BE2C (cell line): Measurements from ENCODE around the gene ATP8B1.

Source experiments
- DNase-seq: peaks from one replicate; pipeline ENCODE4 v3.0.0-alpha.2; 2020
- H3K27me3 ChIP-seq: fragments of 250-450 bp; sonication (Bioruptor Pico); 2 replicates; pipeline ENCODE4 v1.5.1; 2020; ENCODE audit warnings: mild to moderate bottlenecking
- H3K36me3 ChIP-seq: fragments of 250-450 bp; sonication (Bioruptor Pico); 2 replicates; pipeline ENCODE4 v1.5.1; 2020; ENCODE audit warnings: mild to moderate bottlenecking
- H3K4me1 ChIP-seq: fragments of 250-450 bp; sonication (Bioruptor Pico); 2 replicates; pipeline ENCODE4 v1.5.1; 2020
- H3K4me3 ChIP-seq: 2 replicates; pipeline ENCODE4 v1.5.1; 2011; ENCODE audit warnings: low read depth, low read length
- H3K9me3 ChIP-seq: fragments of 250-450 bp; sonication (Bioruptor Pico); 2 replicates; pipeline ENCODE4 v1.5.1; 2020
- CTCF ChIP-seq: IDR thresholded peaks from 2 replicates; pipeline ENCODE4 v1.5.1; 2012; ENCODE audit warnings: mild to moderate bottlenecking, low read depth, low read length

The ATP8B1 gene

GRCh38 chr18:57805117-57805516 is 2.0 kb upstream of the ATP8B1 start:
- TF ChIP-seq CTCF: no peak
- Histone ChIP-seq H3K4me3 (no peak overlapping the region), H3K9me3 (no peaks in the 10 kb centered on the region), H3K27me3 (peaks cover 36% of the 10 kb centered on the region), H3K36me3 (no peaks in the 10 kb centered on the region), H3K4me1 (no peaks in the 10 kb centered on the region)
- no peak for DNase-seq

GRCh38 chr18:57804557-57804956 is 1.4 kb upstream of the ATP8B1 start:
- DNase-seq: no peak
- no peaks in the 10 kb centered on the region for H3K4me1 ChIP-seq
- no peak for TF ChIP-seq CTCF
- no peaks in the 10 kb centered on the region for H3K36me3 ChIP-seq
- H3K27me3 ChIP-seq: peaks cover 36% of the 10 kb centered on the region
- no peak overlapping the region for H3K4me3 ChIP-seq
- H3K9me3 ChIP-seq: no peaks in the 10 kb centered on the region

- TF ChIP-seq CTCF: no peak
- Histone ChIP-seq H3K27me3 (peaks cover 36% of the 10 kb centered on the region), H3K4me1 (no peaks in the 10 kb centered on the region), H3K4me3 (no peak overlapping the region), H3K9me3 (no peaks in the 10 kb centered on the region), H3K36me3 (no peaks in the 10 kb centered on the region)
- no peak for DNase-seq
These were observed 657 bp downstream of the ATP8B1 start for GRCh38 chr18:57802213-57803102.

GRCh38 chr18:57801761-57802212 is 1.3 kb downstream of the ATP8B1 start:
- DNase-seq: no peak
- Histone ChIP-seq H3K9me3 (no peaks in the 10 kb centered on the region), H3K27me3 (peaks cover 36% of the 10 kb centered on the region), H3K36me3 (no peaks in the 10 kb centered on the region), H3K4me3 (no peak overlapping the region), H3K4me1 (no peaks in the 10 kb centered on the region)
- no peak for TF ChIP-seq CTCF

GRCh38 chr18:57801325-57801724 is 1.8 kb downstream of the ATP8B1 start:
- H3K27me3 ChIP-seq: peaks cover 36% of the 10 kb centered on the region

More at GRCh38 chr18:57801325-57801724, 1.8 kb downstream of the ATP8B1 start:
- no peak for DNase-seq
- H3K4me3 ChIP-seq: no peak overlapping the region
- H3K9me3 ChIP-seq: no peaks in the 10 kb centered on the region
- no peaks in the 10 kb centered on the region for H3K36me3 ChIP-seq
- no peaks in the 10 kb centered on the region for H3K4me1 ChIP-seq
- TF ChIP-seq CTCF: no peak
